ENCODE data around the gene ROCK2.
"Not testable (repeated sequence)": the region's sequence is repeated elsewhere in the genome, so short reads cannot be mapped to it uniquely, and the experiment has no call there.

The ROCK2 gene

DNA sequence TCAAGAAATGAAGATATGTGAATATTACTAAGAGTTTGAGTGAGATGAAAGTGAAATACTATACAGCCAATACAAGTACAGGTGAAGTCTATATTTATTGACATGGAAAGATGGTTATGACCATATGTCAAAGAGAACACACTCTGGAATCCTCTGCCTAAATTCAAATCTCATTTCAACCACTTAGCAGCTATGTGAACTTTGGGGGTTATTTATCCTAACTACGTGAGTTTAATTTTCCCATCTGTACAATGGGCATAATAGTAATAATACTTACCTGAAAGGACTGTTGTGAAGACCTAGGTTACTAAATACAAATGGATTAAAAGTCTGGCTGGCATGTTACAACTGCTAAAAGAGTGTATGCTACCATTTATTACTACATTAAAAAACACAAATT lies 79.6 kb downstream of the ROCK2 start:
- no peak for DNase-seq (ENCODE audit: low read depth)

DNA sequence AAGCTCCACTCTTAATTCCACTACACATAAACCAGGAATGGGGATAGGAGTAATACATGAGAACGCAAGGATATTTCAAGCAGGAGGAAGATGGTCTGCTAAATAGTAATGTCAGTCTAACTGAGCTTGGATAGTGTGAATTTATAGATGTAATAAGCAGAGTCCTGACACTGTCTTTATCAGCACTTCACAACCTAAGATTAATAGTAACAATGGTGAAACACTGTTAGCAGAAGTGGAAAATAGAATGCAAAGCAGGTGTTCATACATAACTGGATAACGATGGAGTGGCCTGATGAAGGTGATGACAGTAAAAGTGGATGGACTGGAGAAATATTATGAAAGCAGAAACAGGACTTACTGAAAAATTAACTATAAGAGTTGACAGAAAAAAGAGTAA lies 80.4 kb downstream of the ROCK2 start:
- DNase-seq (ENCODE audit: low read depth), result no peak

GRCh38 chr2:11263177-11263576 lies 81.3 kb downstream of the ROCK2 start:
- DNase-seq (ENCODE audit: low read depth), result no peak

DNA sequence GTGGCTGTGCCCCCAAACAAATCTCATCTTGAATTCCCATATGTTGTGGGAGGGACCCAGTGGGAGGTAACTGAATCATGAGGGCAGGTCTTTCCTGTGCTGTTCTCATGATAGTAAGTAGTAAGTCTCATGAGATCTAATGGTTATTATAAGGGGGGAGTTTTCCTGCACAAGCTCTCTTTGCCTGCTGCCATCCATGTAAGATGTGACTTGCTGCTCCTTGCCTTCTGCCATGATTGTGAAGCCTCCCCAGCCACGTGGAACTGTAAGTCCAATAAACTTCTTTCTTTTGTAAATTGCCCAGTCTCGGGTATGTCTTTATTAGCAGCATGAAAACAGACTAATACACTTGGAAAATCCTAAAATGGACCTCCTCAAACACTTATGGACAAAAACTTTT lies 82.0 kb downstream of the ROCK2 start:
- not testable (repeated sequence) for DNase-seq (ENCODE audit: low read depth)

- not testable (repeated sequence) for DNase-seq (ENCODE audit: low read depth)
Observed at GRCh38 chr2:11261564-11261963, 82.9 kb downstream of the ROCK2 start.

GRCh38 chr2:11260979-11261378 lies 83.5 kb downstream of the ROCK2 start:
- DNase-seq (ENCODE audit: low read depth), result no peak

GRCh38 chr2:11257964-11258363 lies 86.5 kb downstream of the ROCK2 start:
- no peak for DNase-seq (ENCODE audit: low read depth)

DNA sequence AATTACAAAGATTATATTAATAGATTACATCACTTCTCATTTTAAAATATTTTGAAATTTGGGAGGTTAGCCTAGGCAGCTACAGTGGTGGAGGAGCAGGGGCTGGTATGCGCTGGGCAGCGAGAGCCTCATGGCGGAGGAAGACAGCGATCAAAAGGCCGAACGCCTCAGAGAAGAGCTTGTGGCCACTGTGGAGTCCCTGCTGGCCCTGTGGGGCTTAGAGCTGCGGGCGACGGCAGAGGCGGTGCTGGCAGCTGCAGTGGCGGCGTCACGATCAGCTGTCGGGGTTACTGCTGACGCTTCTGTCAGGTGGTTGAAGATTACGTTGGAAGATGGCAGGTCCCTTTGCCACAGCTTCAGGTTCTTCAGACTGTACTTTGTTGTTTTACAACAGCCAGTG lies 87.4 kb downstream of the ROCK2 start:
- DNase-seq (ENCODE audit: low read depth), result no peak

- DNase-seq (ENCODE audit: low read depth), result no peak
Observed at GRCh38 chr2:11256166-11256565, 88.3 kb downstream of the ROCK2 start.

GRCh38 chr2:11254100-11254536 lies 90.3 kb downstream of the ROCK2 start:
- DNase-seq (ENCODE audit: low read depth), result no peak

DNA sequence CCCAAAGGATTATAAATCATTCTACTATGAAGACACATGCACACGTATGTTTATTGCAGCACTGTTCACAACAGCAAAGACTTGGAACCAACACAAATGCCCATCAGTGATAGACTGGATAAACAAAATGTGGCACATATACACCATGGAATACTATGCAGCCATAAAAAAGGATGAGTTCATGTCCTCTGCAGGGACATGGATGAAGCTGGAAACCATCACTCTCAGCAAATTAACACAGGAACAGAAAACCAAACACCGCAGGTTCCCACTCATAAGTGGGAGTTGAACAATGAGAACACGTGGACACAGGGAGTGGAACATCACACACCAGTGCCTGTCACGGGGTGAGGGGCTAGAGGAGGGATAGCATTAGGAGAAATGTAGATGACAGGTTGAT lies 92.0 kb downstream of the ROCK2 start:
- not testable (repeated sequence) for DNase-seq (ENCODE audit: low read depth)

- DNase-seq (ENCODE audit: low read depth), result no peak
Observed at GRCh38 chr2:11250400-11251196, 93.8 kb downstream of the ROCK2 start.

GRCh38 chr2:11245322-11245721 lies 99.1 kb downstream of the ROCK2 start:
- DNase-seq (ENCODE audit: low read depth), result no peak

GRCh38 chr2:11244091-11244826 lies 100.2 kb downstream of the ROCK2 start:
- DNase-seq (ENCODE audit: low read depth), result no peak

GRCh38 chr2:11243512-11243911 lies 100.9 kb downstream of the ROCK2 start:
- DNase-seq (ENCODE audit: low read depth), result no peak

- DNase-seq (ENCODE audit: low read depth), result no peak
Observed at GRCh38 chr2:11242542-11243174, 101.8 kb downstream of the ROCK2 start.

- no peak for DNase-seq (ENCODE audit: low read depth)
Observed at GRCh38 chr2:11241412-11242203, 102.8 kb downstream of the ROCK2 start.

GRCh38 chr2:11239666-11240462 lies 104.6 kb downstream of the ROCK2 start:
- DNase-seq (ENCODE audit: low read depth), result no peak

DNA sequence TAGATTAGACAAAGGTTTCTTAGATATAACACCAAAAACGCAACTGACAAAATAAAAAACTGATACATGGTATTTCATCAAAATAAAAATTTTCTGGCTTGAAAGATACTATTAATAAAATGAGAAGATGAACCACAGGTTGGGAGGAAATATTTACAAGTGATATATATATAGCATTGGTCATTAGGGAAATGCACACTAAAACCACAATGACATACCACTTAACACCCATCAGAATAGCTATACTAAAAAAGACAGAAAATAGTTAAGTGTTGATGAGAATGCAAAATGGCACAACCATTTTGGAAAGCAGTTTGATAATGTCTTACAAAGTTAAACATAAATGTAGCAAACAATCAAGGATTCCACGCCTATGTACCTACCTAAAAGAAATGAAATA lies 105.3 kb downstream of the ROCK2 start:
- no peak for DNase-seq (ENCODE audit: low read depth)

DNA sequence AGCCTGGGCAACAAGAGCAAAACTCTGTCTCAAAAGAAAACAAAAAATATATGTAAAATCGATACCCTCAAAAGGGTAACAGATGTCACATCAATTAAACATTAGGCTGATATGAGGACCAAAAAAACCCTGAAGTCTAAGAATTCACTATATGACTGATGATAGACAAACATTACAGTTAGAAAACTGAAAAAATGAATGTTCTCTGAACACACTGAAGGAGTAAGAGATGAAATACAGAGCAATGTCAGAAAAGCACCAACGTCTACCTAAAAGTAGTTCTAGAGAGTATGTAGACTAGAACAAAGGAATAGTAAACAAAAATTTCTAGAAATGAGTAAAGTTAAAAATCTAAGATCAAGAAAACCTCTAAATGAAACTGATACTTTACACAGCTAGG lies 107.3 kb downstream of the ROCK2 start:
- no peak for DNase-seq (ENCODE audit: low read depth)

GRCh38 chr2:11236335-11236734 lies 108.1 kb downstream of the ROCK2 start:
- DNase-seq (ENCODE audit: low read depth), result no peak

All from fibroblast of the conjunctiva (primary cell).